ENCODE results near the gene ILF3.
"Not testable (repeated sequence)": the region's sequence is repeated elsewhere in the genome, so short reads cannot be mapped to it uniquely, and the experiment has no call there.

Gene ILF3

DNA sequence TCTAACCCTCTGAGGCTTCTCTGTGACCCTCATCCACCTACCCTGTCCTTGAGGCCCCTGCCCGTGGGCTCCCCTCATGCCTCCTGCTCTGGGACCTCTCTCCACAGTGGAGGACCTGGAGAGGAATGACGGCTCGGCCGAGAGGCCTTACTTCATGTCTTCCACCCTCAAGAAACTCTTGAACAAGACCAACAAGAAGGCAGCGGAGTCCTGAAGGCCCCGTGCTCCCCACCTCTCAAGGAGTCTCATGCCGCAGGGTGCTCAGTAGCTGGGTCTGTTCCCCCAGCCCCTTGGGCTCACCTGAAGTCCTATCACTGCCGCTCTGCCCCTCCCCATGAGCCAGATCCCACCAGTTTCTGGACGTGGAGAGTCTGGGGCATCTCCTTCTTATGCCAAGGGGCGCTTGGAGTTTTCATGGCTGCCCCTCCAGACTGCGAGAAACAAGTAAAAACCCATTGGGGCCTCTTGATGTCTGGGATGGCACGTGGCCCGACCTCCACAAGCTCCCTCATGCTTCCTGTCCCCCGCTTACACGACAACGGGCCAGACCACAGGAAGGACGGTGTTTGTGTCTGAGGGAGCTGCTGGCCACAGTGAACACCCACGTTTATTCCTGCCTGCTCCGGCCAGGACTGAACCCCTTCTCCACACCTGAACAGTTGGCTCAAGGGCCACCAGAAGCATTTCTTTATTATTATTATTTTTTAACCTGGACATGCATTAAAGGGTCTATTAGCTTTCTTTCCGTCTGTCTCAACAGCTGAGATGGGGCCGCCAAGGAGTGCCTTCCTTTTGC is 10.8 kb upstream of the ILF3 start:
- no peak for DNase-seq

DNA sequence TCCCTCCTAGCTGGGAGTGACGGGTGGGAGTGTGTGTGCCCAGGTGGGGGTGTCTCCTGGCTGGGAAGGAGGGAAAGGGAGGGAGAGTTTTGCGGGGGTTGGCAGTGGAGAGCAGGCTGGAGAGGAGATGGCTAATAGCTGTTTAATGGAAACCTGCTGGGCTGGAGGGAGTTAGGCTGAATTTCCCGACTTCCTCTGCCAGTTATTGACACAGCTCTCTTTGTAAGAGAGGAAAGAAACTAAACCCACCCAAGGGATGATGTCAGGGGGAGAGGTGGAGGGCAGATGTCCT is 10.2 kb upstream of the ILF3 start:
- DNase-seq = no peak

GRCh38 chr19:10644260-10645007 is 9.7 kb upstream of the ILF3 start:
- peak; percentile 17 for DNase-seq

DNA sequence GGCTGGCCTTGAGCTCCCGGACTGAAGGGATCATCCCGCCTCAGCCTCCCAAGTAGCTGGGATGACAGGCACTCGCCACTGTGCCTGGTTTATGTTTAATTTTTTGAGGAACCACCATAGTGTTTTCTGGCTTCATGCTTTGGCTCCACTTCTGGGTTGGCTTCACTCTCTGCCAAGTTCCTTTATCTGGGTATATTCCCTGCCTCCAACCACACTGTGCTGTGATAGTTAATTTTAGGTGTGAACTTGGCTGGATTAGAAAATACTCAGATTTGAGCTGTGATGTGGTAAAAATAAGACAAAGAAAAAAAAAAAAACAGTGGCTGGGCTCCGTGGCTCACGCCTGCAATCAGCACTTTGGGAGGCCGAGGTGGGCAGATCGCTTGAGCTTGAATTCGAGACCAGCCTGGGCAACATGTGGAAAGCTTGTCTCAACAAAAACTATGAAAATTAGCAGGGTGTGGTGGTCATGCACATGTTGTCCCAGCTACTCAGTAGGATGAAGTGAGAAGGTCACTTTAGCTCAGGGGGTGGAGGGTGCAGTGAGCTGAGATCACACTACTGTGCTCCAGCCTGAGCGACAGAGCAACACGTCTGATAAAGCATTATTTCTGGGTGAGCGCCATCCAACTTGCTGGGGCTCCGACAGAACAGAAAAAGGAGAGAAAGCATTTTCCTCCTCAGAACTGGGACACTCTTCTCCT is 7.5 kb upstream of the ILF3 start:
- no peak for DNase-seq

DNA sequence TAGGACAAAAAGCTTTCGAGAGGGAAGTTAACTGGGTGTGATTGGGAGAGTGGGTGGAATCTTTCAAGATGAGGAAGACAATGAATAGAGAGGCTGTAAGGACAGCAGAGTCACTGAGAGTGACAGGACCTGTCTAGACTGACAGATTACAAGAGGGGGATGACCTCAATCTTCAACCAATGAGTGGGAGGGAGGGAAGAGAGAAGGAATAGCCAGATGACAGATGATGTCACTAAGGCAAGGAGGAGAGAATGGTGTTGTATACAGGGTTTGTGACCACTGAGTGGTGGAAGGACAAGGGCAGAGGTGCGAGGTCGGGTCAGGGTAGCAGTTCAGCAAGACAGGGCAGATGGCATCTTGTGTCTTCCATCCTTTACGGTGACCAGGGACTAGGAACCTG is 5.8 kb upstream of the ILF3 start:
- no peak for DNase-seq

DNA sequence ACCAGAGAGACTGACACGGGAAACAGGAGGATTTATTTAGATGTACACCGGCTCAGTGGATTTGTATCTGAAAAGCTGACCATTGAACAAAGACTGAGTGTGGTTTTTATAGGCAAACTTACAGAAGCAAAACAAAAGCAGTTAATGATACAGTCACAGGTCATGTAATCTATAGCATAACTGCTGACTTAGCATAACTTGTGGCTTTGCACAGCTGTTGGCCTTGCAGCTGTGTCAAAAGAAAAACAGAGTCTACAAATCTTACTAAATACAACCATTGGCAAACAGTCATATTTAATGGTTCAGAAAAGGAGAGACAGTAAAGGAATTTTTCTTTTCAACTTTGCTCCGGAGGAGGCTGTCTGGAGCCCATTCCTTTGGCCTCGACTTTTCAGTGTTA is 2.3 kb upstream of the ILF3 start:
- no peak for DNase-seq

GRCh38 chr19:10653482-10653731 is 739 bp upstream of the ILF3 start:
- DNase-seq = no peak

DNA sequence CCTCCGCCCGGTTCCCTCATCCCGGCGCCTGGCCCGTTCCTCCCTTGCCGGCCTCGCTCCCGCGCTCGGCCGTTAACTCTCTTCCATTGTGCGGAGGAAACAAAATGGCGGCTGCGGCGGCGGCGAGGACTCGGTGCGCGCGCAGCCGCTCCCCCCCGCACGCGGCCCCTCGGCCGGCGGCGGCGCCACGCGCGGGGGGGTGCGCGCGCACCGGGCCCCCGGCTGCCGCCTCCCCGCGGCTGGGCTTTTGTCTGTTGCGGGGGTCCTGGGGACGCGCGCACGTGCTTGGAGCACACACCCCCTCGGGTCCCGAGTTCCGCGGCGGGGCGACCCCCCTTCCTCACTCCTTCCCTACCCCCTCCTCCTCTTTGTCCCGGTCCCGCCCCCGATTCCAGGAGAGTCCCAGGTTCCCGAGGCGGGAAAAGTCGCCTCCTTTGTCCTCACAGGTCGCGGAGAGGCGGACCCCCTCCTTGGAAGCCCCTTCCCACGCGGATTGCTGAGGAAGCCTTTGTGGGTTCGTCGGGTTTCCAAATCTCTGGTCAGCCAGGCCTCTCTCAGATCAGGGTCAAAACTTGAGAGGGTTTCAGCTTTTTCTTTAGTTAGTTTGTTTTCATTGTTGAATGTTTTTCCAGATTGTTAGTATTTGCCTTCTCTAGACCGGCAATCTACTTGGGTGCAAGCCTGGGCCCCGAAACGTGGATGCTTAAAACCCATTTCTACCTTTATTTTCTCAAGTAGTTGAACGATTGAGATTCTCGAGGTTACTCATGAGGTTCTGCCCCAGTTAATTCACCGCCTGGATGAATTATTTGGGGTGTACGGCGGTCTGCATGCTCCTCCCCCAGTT is 687 bp downstream of the ILF3 start:
- no peak for DNase-seq

DNA sequence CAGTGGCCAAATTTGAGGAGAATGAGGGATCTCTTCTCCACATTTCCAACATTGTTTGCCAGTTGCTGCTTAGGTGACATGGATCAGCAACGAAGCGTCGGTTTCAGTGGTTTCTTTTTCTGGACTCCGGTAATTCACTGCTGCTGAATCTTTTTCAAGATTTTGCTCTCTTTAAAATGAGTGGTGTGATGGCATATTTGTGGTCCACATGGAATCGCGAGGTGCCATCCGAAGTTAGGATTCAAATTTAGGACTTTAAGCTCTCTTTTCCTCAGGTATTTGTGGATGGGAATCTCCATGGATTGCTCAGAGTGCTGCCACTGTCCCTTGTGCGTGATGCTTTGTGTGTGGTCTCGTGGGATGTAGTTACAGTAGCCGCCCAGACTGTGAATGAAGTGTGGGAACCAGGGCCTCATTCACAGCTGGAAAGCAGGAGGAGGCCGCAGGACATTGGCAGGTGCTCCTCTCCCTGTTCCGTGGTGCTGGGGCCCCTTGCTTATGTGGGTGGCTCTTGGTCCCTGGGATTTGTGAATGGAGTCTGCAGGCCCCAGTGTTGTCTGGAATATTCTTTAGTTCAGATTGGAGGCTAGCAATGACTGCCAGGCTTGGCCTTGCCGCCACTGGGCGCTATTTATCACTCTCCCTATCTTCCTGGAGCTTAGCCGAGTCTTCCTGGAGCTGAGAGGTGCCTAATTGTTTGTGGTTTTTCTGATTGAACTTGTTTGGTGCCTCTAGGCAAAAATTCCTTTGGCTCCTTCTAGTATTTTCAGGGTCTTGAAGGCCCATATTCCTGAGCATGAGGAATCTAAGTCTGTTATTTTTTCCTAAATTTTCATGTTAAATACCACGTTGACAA is 1.5 kb downstream of the ILF3 start:
- DNase-seq = no peak

DNA sequence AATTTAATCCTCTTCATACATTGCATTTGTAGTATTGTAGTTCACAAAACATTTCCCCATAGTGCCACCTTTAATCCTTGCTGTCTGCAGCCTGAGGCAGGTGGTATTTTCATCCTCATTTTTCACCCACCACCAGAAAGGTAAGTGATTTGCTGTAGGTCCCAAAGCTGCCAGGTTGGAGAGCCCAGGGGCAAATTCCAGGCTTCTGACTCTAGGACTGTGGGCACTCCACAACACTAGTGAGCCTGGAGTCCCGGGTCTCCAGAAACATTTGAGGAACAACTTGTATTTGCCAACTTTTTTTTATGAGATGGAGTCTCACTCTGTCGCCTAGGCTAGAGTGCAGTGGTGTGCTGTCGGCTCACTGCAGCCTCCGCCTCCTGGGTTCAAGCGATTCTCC is 6.2 kb downstream of the ILF3 start:
- DNase-seq = no peak

- DNase-seq = no peak
These were observed 7.8 kb downstream of the ILF3 start for GRCh38 chr19:10661946-10662345.

- no peak for DNase-seq
These were observed 8.5 kb downstream of the ILF3 start for GRCh38 chr19:10662384-10663251.

DNA sequence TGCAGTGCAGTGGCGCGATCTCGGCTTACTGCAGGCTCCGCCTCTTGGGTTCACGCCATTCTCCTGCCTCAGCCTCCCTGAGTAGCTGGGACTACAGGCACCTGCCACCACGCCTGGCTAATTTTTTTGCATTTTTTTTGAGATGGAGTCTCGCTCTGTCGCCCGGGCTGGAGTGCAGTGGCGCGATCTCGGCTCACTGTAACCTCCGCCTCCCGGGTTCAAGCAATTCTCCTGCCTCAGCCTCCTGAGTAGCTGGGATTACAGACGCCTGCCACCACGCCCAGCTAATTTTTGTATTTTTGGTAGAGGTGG is 9.1 kb downstream of the ILF3 start:
- not testable (repeated sequence) for DNase-seq

- DNase-seq = no peak
These were observed 13.7 kb downstream of the ILF3 start for GRCh38 chr19:10667867-10668266.

DNA sequence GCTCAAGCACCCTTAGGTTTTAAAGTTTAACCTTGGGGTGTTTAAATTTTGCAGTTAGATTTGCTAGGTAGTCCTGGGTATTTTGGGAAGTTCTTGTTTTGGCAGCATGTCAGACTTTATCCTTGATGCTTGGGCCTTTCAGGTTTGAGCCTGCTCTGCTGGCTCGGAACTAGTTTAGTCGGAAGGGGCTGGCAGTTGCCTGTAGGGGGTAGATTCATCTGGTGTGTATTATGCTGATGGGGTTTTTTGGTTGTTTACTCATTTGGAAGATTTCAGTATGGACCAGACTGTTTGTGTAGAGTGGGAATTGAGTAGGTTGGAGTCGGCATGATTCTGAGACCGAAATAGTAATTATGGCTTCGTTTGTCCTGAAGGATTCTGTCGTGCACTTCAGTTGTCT is 15.1 kb downstream of the ILF3 start:
- DNase-seq = no peak

DNA sequence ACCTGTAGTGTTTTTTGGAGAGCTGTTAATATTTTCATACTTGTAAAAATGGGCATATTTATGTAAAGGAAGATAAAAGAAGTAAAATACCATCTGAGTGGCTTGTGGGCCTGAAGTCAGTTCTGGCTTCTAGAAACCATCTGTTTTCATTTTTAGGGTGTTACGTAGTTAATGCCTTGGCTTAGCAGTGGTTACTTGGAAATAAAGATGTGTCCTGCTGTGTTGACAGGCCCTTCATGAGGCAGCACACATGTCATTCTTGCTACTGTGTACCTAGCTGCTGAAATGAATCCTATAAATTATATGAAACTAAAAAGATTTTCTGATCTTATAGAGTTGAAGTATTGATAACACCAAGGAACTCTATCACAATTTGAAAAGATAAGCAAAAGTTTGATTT is 16.0 kb downstream of the ILF3 start:
- DNase-seq = no peak

- DNase-seq = no peak
These were observed 17.0 kb downstream of the ILF3 start for GRCh38 chr19:10670876-10671804.

DNA sequence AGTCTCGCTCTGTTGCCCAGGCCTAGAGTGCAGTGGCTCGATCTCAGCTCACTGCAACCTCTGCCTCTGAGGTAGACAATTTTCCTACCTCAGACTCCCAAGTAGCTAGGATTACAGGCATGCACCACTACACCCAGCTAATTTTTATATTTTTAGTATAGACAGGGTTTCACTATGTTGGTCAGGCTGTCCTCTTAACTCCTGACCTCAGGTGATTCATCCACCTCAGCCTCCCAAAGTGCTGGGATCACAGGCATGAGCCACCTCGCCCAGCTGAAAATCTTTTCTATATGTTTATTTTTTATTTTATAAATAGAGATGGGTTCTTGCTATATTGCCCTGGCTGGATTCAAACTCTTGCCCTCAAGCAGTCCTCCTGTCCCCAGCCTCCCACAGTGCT is 17.8 kb downstream of the ILF3 start:
- DNase-seq = not testable (repeated sequence)

- not testable (repeated sequence) for DNase-seq
These were observed 21.1 kb downstream of the ILF3 start for GRCh38 chr19:10675214-10675613.

GRCh38 chr19:10677751-10678150 is 23.6 kb downstream of the ILF3 start:
- DNase-seq = no peak

DNA sequence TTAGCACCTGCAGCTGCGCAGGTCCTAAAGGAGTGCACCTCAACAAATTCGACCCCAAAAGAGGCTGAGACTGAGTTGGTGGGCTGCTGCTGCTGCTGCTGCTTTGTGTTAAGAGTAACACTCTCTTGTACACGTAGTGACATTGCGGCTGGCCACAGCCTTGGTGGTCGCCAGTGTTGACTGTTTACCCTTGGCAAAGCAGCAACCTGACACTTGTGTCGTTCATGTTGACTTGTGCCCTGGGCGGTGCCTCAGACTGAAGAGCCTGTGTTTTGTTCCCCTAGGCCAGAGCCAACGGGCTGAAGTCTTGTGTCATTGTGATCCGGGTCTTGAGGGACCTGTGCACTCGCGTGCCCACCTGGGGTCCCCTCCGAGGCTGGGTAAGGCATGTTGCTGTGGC is 24.7 kb downstream of the ILF3 start:
- DNase-seq = no peak
